ENCODE data around the gene ZNF892. TPM values are rescaled to one million over a fixed set of nuclear protein-coding genes. Genes with fewer than 3 reads are reported as not detected.
"Not testable (repeated sequence)": the region's sequence is repeated elsewhere in the genome, so short reads cannot be mapped to it uniquely, and the experiment has no call there.

ZNF892 gene
- total RNA-seq (2014; rRNA removed; shearing (Covaris generic); ENCODE audit: low replicate concordance): 0.74 and 1.7 TPM in 2 replicates

GRCh38 chr2:95207111-95207961 lies at the start of gene ZNF892:
TSS of gene ZNF892 (plus strand) at chr2:95207521. CDS start at chr2:95207816, 295 bp downstream.
- H3K36me3 ChIP-seq: no peaks in the 10 kb centered on the region; the same call in 1 of the 2 replicates
- peak; percentile 90 for DNase-seq

DNA sequence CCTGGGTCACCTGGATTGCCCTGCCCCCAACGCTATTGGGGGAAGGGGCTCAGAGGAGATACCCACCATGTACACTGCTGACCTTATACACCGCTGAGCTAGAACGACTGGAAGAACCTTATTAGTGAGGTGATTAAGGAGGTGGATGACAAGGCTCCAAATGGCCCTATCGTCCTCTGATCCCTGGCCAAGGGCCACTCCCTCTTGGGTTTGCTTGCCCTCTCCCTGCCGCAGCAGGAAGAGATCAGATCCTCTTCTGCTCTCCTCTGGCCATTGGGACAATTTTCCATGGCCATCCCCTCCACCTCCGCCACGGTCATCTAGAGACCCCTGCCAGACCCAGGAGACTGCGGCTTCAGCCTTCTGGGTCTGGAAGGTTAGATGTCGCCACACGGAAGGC lies 48.9 kb upstream of the ZNF892 start:
- no peak for DNase-seq
- H3K9me3 ChIP-seq: peaks cover 5% of the 10 kb centered on the region; the same call in 1 of the 2 replicates

More at GRCh38 chr2:95207111-95207961, at the start of gene ZNF892:
- H3K4me3 ChIP-seq: peak within 1 kb of the TSS; percentile 60
- no peaks in the 10 kb centered on the region for H3K27me3 ChIP-seq
- peaks cover 13% of the 10 kb centered on the region; the same call in 1 of the 2 replicates for H3K9me3 ChIP-seq

GRCh38 chr2:95158891-95159619 lies 48.3 kb upstream of the ZNF892 start:
- DNase-seq: peak; percentile 48

More for the DNA sequence above, 48.9 kb upstream of the ZNF892 start:
- Histone ChIP-seq H3K36me3 (peaks cover 19% of the 10 kb centered on the region), H3K4me3 (peak overlapping the region; percentile 52), H3K27me3 (no peaks in the 10 kb centered on the region)

DNA sequence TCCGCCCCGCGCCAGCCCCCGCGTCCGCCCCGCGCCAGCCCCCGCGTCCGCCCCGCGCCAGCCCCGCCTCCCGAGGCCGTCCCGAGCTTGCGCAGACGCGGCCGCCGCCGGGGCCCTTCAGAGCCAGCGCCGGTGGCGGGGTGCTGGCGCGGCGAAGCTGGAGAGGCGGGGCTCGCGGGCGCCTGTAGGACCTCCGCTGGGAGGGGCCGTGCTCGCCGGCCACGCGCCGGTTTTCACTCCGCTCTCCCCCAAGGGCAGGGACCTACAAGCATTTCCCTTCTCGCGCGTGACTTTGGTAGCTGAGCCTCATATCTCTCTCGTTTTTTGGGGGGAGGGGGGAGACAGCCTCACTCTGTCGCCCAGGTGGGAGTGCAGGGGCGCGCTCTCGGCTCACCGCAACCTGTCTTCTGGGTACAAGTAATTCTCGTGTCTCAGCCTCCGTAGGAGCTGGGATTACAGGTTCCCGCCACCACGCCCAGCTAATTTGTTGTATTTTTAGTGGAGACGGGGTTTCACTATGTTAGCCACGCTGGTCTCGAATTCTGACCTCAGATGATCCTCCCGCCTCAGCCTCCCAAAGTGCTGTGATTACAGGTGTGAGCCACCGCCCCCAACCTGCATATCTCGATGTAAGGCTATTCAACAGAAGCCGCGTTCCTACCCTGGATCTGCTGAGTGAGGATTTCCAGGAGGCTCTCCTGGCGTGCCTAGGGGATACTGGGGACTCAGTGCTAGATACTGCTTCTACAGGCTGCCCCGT lies 47.5 kb upstream of the ZNF892 start, which contains the start of gene ZNF514:
Gene ZNF514, minus strand, starts transcription at position 159 of the 760 bp plus-strand sequence. CDS start 6,595 bp downstream, outside the sequence.
- peaks cover 7% of the 10 kb centered on the region for H3K36me3 ChIP-seq
- H3K9me3 ChIP-seq: no peaks in the 10 kb centered on the region
- peak within 1 kb of the TSS; percentile 52 for H3K4me3 ChIP-seq
- peak; percentile 75 for DNase-seq
- H3K27me3 ChIP-seq: no peaks in the 10 kb centered on the region

More at GRCh38 chr2:95158891-95159619, 48.3 kb upstream of the ZNF892 start:
- Histone ChIP-seq H3K27me3 (no peaks in the 10 kb centered on the region), H3K36me3 (peaks cover 13% of the 10 kb centered on the region), H3K9me3 (peaks cover under 1% of the 10 kb centered on the region; the same call in 1 of the 2 replicates), H3K4me3 (peak overlapping the region; percentile 52)

DNA sequence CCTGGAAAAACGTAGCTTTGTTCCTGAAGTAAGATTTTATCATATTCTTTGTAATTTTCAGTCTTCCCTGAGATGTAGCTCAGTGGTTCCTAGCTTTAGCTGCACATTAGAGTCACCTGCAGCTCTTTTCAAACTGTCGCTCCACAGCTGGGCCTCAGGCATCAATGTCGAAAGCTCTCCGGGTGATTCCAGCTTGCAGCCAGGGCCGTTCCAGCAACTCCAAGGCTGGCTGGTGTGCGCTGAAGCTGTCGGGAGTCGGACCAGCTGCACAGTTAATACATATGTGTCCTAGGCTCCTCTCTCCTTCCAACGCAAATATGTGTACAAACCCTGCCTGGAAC lies 42.3 kb upstream of the ZNF892 start:
- peak overlapping the region; percentile 94 for H3K4me3 ChIP-seq
- no peak for DNase-seq
- H3K27me3 ChIP-seq: no peaks in the 10 kb centered on the region
- no peaks in the 10 kb centered on the region; the same call in 1 of the 2 replicates for H3K36me3 ChIP-seq
- H3K9me3 ChIP-seq: no peaks in the 10 kb centered on the region

GRCh38 chr2:95165371-95166064 lies 41.8 kb upstream of the ZNF892 start, which contains the start of gene ZNF2:
TSS of gene ZNF2 (plus strand) at chr2:95165809. CDS start at chr2:95176227, 10,418 bp downstream.
- peak; percentile 97 for DNase-seq
- Histone ChIP-seq H3K9me3 (no peaks in the 10 kb centered on the region), H3K27me3 (no peaks in the 10 kb centered on the region), H3K4me3 (peak within 1 kb of the TSS; percentile 94), H3K36me3 (no peaks in the 10 kb centered on the region; the same call in 1 of the 2 replicates)

- H3K27me3 ChIP-seq: no peaks in the 10 kb centered on the region
- H3K36me3 ChIP-seq: no peaks in the 10 kb centered on the region; the same call in 1 of the 2 replicates
- no peaks in the 10 kb centered on the region for H3K9me3 ChIP-seq
- DNase-seq: no peak
- H3K4me3 ChIP-seq: peak overlapping the region; percentile 94
These were observed 41.1 kb upstream of the ZNF892 start for GRCh38 chr2:95166065-95166763.

- H3K36me3 ChIP-seq: peaks cover 2% of the 10 kb centered on the region
- no peaks in the 10 kb centered on the region for H3K27me3 ChIP-seq
- no peak for DNase-seq
- no peaks in the 10 kb centered on the region for H3K9me3 ChIP-seq
- no peak overlapping the region for H3K4me3 ChIP-seq
These were observed 35.4 kb upstream of the ZNF892 start for GRCh38 chr2:95171902-95172301.

DNA sequence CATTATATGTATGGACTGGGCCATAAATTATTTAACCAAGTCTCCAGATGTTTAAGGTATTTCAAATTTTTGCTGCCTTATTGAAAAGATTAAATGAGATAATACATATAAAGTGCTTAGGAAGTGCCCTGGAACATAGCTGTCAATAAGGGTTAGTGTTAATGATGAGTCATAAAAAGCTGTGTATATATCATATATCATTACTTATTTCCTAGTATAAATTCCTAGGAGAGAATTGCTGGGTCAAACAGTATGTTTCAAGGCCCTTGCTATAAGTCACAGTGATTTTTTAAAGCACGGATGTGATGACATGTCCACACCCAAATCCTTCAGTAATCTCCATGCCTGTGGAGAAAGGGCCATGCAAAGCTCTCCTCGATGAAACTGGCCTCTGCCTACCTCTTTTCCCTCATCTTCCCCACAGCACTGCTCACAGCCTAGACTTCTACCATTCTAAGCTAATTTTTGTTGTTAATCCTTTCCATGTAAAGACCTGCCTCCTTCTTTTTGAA lies 33.2 kb upstream of the ZNF892 start:
- DNase-seq: no peak
- Histone ChIP-seq H3K27me3 (no peaks in the 10 kb centered on the region), H3K36me3 (peaks cover 6% of the 10 kb centered on the region), H3K4me3 (no peak overlapping the region), H3K9me3 (no peaks in the 10 kb centered on the region)

GRCh38 chr2:95179451-95179850 lies 27.9 kb upstream of the ZNF892 start:
- Histone ChIP-seq H3K4me3 (no peak overlapping the region), H3K36me3 (peaks cover 30% of the 10 kb centered on the region), H3K9me3 (no peaks in the 10 kb centered on the region), H3K27me3 (no peaks in the 10 kb centered on the region)
- no peak for DNase-seq

DNA sequence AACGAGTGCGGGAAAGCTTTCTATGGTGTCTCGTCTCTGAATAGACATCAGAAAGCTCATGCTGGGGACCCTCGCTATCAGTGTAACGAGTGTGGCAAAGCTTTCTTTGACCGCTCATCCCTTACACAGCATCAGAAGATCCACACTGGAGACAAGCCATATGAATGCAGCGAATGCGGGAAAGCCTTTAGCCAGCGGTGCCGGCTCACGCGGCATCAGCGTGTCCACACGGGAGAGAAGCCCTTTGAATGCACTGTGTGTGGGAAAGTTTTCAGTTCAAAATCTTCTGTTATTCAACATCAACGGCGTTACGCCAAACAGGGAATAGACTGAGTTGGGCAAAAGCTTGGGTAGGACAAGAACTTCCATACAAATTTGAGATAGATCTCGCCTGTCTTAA lies 25.5 kb upstream of the ZNF892 start:
- no peak for DNase-seq
- peaks cover 28% of the 10 kb centered on the region for H3K36me3 ChIP-seq
- H3K4me3 ChIP-seq: no peak overlapping the region
- no peaks in the 10 kb centered on the region for H3K27me3 ChIP-seq
- no peaks in the 10 kb centered on the region for H3K9me3 ChIP-seq

- no peak overlapping the region for H3K4me3 ChIP-seq
- H3K27me3 ChIP-seq: no peaks in the 10 kb centered on the region
- DNase-seq: no peak
- H3K36me3 ChIP-seq: peaks cover 20% of the 10 kb centered on the region
- no peaks in the 10 kb centered on the region; the same call in 1 of the 2 replicates for H3K9me3 ChIP-seq
These were observed 22.1 kb upstream of the ZNF892 start for GRCh38 chr2:95185197-95185596.

- DNase-seq: no peak
- no peaks in the 10 kb centered on the region for H3K27me3 ChIP-seq
- no peak overlapping the region for H3K4me3 ChIP-seq
- peaks cover 2% of the 10 kb centered on the region; the same call in 1 of the 2 replicates for H3K9me3 ChIP-seq
- peaks cover 15% of the 10 kb centered on the region for H3K36me3 ChIP-seq
These were observed 21.3 kb upstream of the ZNF892 start for GRCh38 chr2:95185973-95186372.

GRCh38 chr2:95192956-95193355 lies 14.4 kb upstream of the ZNF892 start:
- peak; percentile 15 for DNase-seq
- H3K27me3 ChIP-seq, H3K4me3 ChIP-seq, H3K9me3 ChIP-seq, H3K36me3 ChIP-seq: not testable (repeated sequence)

GRCh38 chr2:95203911-95204310 lies 3.4 kb upstream of the ZNF892 start:
- H3K36me3 ChIP-seq: no peaks in the 10 kb centered on the region
- no peaks in the 10 kb centered on the region for H3K27me3 ChIP-seq
- H3K9me3 ChIP-seq: 0 out of 2 replicates have a peak, but pooled peaks cover 3% of the 10 kb centered on the region
- no peak overlapping the region for H3K4me3 ChIP-seq
- DNase-seq: no peak
